HG03432 (cell line): ENCODE results near the gene FEN1.

Experiments
- ATAC-seq: cut with Tn5 transposase; IDR thresholded peaks from one replicate; pipeline ENCODE4 v1.9.1; 2021; ENCODE audit warnings: mild to moderate bottlenecking, moderate library complexity; ENCODE audit not compliant: unreplicated experiment

Gene FEN1

DNA sequence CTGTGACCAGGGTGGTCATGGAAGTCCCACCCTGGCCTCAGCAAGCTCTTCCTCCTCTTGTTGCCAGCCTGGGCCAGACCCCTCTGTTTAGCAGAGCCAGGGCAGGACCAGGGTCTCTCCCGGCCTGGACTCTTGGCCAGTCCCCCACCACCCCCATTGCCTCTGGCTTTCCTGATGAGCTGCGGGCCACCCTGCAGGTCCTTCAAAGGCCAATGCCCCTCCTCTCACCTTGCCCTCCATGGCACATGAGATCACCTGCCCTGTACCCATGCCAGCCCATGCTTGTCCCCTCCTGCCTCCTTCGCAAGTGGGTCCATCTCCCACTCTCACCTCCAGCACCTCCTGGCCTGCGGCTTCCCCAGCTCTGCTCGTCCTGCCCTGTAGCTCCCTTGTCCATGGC, 45.8 kb downstream of the FEN1 start:
- ATAC-seq, result no peak

DNA sequence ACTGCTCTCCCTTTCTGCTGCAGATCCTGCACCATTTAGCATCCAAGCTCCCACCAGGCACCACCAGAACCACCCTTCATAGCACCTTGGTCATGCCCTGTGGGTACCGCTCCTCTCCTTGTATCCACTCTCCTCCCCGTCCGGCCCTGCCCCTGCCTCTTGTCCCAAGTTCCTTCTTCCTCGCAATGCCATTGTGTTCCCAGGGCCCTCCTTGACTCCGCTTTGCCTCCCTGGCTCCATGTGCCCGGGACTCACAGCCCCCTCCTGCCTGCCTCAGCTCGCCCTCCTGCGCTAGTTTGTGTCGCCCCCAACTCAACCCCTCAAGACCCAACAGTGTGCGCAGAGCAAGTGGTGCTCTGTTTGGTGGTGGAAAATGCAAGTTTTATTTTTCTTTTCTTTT, 46.2 kb downstream of the FEN1 start:
- ATAC-seq, result no peak

DNA sequence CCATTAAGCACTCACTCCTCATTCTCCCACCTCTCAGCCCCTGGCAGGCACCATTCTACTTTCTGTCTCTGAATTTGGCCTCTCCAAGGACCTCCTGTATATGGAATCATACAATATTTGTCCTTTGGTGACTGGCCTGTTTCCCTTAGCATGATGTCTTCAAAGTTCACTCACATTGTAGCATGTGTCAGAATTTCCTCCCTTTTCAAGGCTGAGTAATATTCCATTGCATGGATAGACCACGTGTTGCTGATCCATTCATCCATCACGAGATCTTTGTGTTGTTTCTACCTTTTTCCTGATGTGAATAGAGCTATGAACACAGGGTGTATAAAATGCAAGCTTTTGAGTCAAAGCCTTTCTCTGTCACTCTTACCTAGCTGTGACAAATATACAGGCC, 47.0 kb downstream of the FEN1 start:
- no peak for ATAC-seq

DNA sequence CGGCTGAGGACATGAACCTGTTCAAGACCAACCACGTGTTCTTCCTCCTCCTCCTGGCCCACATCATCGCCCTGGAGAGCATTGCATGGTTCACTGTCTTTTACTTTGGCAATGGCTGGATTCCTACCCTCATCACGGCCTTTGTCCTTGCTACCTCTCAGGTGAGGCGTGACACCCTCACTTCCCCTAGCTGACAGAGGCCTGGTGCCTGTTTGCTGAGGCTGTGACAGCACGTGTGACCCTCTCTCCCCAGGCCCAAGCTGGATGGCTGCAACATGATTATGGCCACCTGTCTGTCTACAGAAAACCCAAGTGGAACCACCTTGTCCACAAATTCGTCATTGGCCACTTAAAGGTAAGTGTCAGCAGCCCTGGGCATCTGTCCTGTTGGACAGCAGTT, 47.7 kb downstream of the FEN1 start:
- no peak for ATAC-seq

DNA sequence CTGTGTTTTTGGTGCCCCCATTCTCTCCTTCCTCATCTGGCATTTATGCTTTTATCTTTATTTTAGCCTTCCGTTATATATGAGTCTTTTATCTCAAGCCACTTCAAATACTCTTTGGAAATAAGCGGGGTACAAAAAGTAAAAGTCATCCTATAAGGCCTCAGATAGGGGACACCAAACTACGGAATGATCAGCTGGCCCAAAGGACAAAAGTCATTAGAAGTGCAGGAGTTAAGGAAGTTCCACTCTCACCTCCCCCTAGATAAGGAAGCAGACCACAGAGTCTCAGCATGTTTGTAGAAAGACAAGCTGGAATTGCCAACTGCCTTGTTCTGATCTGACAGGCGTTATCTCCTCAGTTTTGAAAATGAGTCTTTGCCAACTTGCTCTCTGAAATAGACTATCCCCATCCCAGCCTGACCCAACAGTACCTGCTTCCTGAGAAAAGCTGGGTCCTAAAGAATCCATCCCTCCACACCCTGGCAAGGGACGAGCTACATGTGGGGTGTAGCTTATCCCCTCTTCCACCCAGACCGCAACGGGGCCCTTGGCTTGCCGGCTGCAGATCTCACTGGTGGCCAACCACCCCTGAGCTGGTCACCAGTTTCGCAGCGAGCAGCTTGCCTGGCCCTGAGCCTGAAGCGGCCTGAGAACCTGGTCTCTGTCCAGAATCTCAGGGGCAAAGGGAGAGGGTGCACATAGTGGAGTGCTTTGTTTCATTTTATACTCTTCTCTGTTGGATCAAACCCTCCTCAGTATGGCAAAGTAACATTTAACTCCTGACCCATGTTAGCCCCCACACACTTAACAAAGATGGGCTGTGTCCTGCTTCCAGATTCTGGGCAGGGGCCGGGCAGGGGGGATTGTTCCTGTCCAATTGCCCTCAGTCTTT, 49.2 kb downstream of the FEN1 start:
- ATAC-seq, result no peak

DNA sequence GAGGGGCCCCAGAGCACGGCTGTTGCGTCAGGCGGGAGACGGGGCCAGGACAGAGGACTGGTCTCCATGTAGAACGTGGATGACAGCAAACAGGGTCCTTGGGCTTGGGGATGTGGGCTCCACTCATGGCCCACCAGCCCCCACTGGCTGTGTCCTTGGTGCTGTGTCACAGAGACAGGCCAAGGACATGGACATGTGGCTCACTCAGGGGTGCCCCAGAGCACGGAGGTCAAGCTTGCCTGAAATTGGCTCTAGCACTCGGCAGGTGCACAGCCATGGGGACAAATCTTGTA, 49.8 kb downstream of the FEN1 start:
- no peak for ATAC-seq

DNA sequence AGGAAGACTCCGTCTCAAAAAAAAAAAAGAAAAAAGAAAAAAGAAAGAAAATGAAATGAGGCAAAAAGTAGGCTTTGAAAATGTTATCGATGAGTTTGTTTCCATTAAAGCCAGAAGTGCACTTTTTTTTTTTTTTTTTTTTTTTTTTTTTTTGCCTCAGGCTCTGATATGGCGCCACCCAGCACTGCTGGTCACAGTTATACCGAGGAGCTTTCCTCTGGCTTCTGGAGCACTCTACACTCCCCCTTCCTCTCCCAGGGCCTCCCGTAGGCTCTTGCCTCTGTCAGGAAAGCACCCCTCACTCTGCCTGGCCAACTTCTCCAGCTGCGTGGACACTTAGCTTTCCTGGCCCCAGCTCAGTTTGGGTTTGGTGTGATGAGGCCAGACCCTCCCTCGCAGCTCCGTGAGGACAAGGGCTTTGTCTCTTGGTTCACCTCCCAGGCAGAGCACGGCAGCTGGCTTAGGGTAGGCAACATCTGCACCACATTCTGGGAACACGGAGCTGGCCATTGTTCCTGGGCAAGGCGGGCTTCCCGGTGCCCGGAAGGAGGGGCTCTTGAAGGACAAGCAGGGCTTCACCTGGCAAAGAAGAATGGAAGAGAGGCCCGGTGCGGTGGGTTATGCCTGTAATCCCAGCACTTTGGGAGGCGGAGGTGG, 52.3 kb downstream of the FEN1 start:
- ATAC-seq, result no peak

DNA sequence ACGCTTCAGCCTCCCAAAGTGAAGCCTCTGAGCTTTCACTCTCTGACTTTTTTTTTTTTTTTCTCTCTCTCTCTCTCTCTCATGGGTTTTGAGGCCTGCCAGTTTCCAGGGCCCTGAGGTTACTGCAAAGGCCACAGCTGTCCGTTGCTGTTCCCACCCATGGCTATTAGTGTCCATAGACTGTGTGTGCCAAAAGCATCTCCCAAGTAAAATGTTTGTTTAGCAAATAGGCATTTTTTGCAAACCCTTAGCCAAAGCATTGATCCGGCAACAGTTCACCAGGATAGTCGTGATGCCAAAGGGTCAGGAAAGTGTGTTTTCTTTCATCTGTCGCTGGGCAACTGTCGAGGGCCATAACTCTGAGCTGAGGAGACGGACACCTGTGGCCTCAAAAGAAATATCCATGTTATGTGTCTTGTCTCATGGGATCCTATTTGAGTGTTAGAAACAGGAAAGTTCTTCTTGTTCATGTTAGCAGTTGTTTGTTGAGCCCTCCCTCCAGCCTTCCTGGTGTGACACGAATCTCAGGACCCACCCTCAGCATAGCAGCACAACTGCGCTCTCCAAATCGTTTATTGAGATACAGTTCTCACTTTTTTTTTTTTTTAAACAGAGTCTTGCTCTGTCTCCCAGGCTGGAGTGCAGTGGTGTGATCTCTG, 53.8 kb downstream of the FEN1 start:
- no peak for ATAC-seq
